GM12878 (cell line): ENCODE data around the gene ZNF154. TPM values are rescaled to one million over a fixed set of nuclear protein-coding genes. Genes with fewer than 3 reads are reported as not detected.
A peak's percentile ranks its signal among the peaks of the same experiment; 100 is the strongest.

Experiments used
- ATAC-seq: fragments of 200-7000 bp; cut with Tn5 transposase; 3 replicates; pipeline ENCODE4 v1.9.1; 2020; ENCODE audit warnings: mild to moderate bottlenecking, moderate library complexity
- BruUV-seq: library from RNA; stranded (reverse); fragments of 400-500 nt; replicated peaks from 2 replicates; lab custom pipeline; 2021; lab: Mats Ljungman, UMichigan
- CTCF ChIA-PET: fragments of 300-600 bp; sonication (Branson Sonifier 250); formaldehyde crosslinking; extraction: SDS; loops from one replicate; lab custom pipeline; 2021; ENCODE audit warnings: inconsistent platforms; lab: Yijun Ruan, JAX
- POLR2A ChIA-PET: fragments of 350-600 bp; formaldehyde crosslinking; extraction: SDS; loops from one replicate; lab custom pipeline; 2021; ENCODE audit warnings: inconsistent platforms; lab: Charles Lee
- RAD21 ChIA-PET: fragments of 300-600 bp; sonication (Branson Sonifier 250); formaldehyde crosslinking; loops from one replicate; lab custom pipeline; 2023; ENCODE audit warnings: antibody characterized with exemption; ENCODE audit not compliant: unreplicated experiment; lab: Charles Lee
- SMC1A ChIA-PET: fragments of 300-600 bp; sonication (Branson Sonifier 250); formaldehyde crosslinking; loops from one replicate; lab custom pipeline; 2023; ENCODE audit not compliant: unreplicated experiment, uncharacterized antibody; lab: Charles Lee
- DNase-seq: peaks from one replicate; pipeline ENCODE4 v3.0.0-alpha.2; 2011; ENCODE audit warnings: low read depth, low spot score
- FAIRE-seq: peaks from 3 replicates; lab custom pipeline; 2011; peaks lifted over from hg19 to GRCh38; lab: Jason Lieb, UNC
- H2AFZ ChIP-seq: 2 replicates; pipeline ENCODE4 v1.6.0; 2011; ENCODE audit warnings: low read depth, low read length, control low read depth; ENCODE audit not compliant: control insufficient read depth
- H3K27ac ChIP-seq: 2 replicates; pipeline ENCODE4 v1.5.1; 2011; ENCODE audit warnings: control low read depth; ENCODE audit not compliant: control insufficient read depth, insufficient read depth
- H3K27me3 ChIP-seq, 2 experiments: replicated peaks in 1 of 2; 2 replicates each; pipeline versions ENCODE4 v1.6.0 to v1.6.1; 2011; ENCODE audit warnings: low read length in 1 of 2; ENCODE audit not compliant: control insufficient read depth in 2 of 2, insufficient read depth in 2 of 2
- H3K36me3 ChIP-seq, 2 experiments: 2 replicates each; pipeline ENCODE4 v1.5.1; 2011; ENCODE audit warnings: low read length in 1 of 2; ENCODE audit not compliant: control insufficient read depth in 2 of 2, insufficient read depth in 2 of 2
- H3K4me1 ChIP-seq: 2 replicates; pipeline ENCODE4 v1.6.1; 2011; ENCODE audit warnings: mild to moderate bottlenecking, low read length, moderate library complexity, mixed read lengths; ENCODE audit not compliant: control insufficient read depth, insufficient read depth
- H3K4me2 ChIP-seq: 2 replicates; pipeline ENCODE4 v1.6.0; 2011; ENCODE audit warnings: control low read depth; ENCODE audit not compliant: control insufficient read depth, insufficient read depth
- H3K4me3 ChIP-seq: fragments of 200-600 bp; sonication (generic); 2 replicates; pipeline ENCODE4 v1.5.1; 2016
- H3K79me2 ChIP-seq: 2 replicates; pipeline ENCODE4 v1.6.0; 2011; ENCODE audit warnings: low read length; ENCODE audit not compliant: control insufficient read depth, insufficient read depth
- H3K9ac ChIP-seq: 2 replicates; pipeline ENCODE4 v1.8.0; 2011; ENCODE audit warnings: low read length, control low read depth, mixed read lengths; ENCODE audit not compliant: control insufficient read depth, insufficient read depth
- H3K9me3 ChIP-seq: replicated peaks from 3 replicates; pipeline ENCODE4 v1.5.1; 2011; ENCODE audit warnings: mild to moderate bottlenecking, low read length; ENCODE audit not compliant: control insufficient read depth, insufficient read depth
- H4K20me1 ChIP-seq: 2 replicates; pipeline ENCODE4 v1.6.0; 2011; ENCODE audit not compliant: control insufficient read depth, insufficient read depth
- EZH2 ChIP-seq: IDR thresholded peaks from 2 replicates; pipeline ENCODE4 v1.6.1; 2012; ENCODE audit warnings: low read depth, mild to moderate bottlenecking, control low read depth, inconsistent platforms, low read length, borderline replicate concordance; ENCODE audit not compliant: control insufficient read depth
- KLF5 ChIP-seq: fragments of 450-650 bp; IDR thresholded peaks from 2 replicates; pipeline ENCODE4 v1.6.1; 2014; ENCODE audit warnings: mild to moderate bottlenecking; ENCODE audit not compliant: partially characterized antibody
- MYB ChIP-seq: fragments of 150-350 bp; IDR thresholded peaks from 2 replicates; pipeline ENCODE4 v1.6.1; 2014; ENCODE audit warnings: mild to moderate bottlenecking, low read depth, low read length, borderline replicate concordance
- RCOR1 ChIP-seq: conservative IDR thresholded peaks from 2 replicates; pipeline ENCODE4 v1.6.1; 2012; ENCODE audit warnings: low read depth, low read length, improper control_type of control experiment
- RUNX3 ChIP-seq: IDR thresholded peaks from 2 replicates; pipeline ENCODE4 v1.6.1; 2012; ENCODE audit warnings: low read length, inconsistent platforms
- WGBS: methylation state at CpG from one replicate; pipeline ENCODE4 v1.1.6; 2016; ENCODE audit warnings: low lambda C conversion rate; ENCODE audit not compliant: insufficient replicate concordance, insufficient coverage; ENCODE audit errors: missing lambda C conversion rate; 5-methylcytosine and 5-hydroxymethylcytosine counted together
- in situ Hi-C: fragments of 300-500 bp; cut with MboI; formaldehyde crosslinking; loops from 9 replicates; pipeline ENCODE4 v1.14.3; 2018; ENCODE audit warnings: mixed read lengths
- intact Hi-C: fragments of 100-400 bp; cut with micrococcal nuclease; formaldehyde crosslinking; loops from one replicate; pipeline ENCODE4 v1.14.2; 2022; ENCODE audit not compliant: unreplicated experiment
- polyA plus RNA-seq, 11 experiments: library from polyadenylated mRNA; depleted of rRNA in 4 of 11; unstranded in 6 of 11; stranded (reverse) in 5 of 11; fragments of >200 nt; fragmentation: Nextera tagmentation in 4 of 11; fragmentation: Illumina TruSeq in 1 of 11; extraction: Ambion mirVana in 4 of 11; extraction: Trizol in 1 of 11; gene quantifications; 1 replicate in 1 of 11; 2 replicates in 10 of 11; pipeline versions ENCODE4 v1.2.1 to v1.2.3, GENCODE V29; 2011 to 2016; ENCODE audit warnings: inconsistent platforms in 2 of 11, missing spikeins in 2 of 11, low read depth in 1 of 11
- total RNA-seq, 4 experiments: library from RNA; depleted of rRNA in 3 of 4; stranded (reverse); fragments of >200 nt in 3 of 4; fragmentation: Illumina TruSeq in 1 of 4; extraction: Trizol in 1 of 4; gene quantifications; 2 replicates each; pipeline versions ENCODE4 v1.2.1 to v1.2.3, GENCODE V29; 2013 to 2021
- TF ChIP-seq, protein P1 (sequence below): fragments of 450-650 bp; IDR thresholded peaks from 2 replicates; pipeline ENCODE4 v1.6.1; 2016; ENCODE audit warnings: mild to moderate bottlenecking, moderate library complexity, borderline replicate concordance
- TF ChIP-seq, protein P2 (sequence below): fragments of 450-650 bp; formaldehyde crosslinking; IDR thresholded peaks from 2 replicates; pipeline ENCODE4 v1.4.0; 2022; ENCODE audit warnings: mild to moderate bottlenecking, moderate library complexity

The ZNF154 gene
- total and polyA plus RNA-seq, 10 of the 15 experiments (the other 5 are each of a cell fraction or from before 2014, with no cell fraction given): 0.22 to 1.9 (median 1.1) TPM

DNA sequence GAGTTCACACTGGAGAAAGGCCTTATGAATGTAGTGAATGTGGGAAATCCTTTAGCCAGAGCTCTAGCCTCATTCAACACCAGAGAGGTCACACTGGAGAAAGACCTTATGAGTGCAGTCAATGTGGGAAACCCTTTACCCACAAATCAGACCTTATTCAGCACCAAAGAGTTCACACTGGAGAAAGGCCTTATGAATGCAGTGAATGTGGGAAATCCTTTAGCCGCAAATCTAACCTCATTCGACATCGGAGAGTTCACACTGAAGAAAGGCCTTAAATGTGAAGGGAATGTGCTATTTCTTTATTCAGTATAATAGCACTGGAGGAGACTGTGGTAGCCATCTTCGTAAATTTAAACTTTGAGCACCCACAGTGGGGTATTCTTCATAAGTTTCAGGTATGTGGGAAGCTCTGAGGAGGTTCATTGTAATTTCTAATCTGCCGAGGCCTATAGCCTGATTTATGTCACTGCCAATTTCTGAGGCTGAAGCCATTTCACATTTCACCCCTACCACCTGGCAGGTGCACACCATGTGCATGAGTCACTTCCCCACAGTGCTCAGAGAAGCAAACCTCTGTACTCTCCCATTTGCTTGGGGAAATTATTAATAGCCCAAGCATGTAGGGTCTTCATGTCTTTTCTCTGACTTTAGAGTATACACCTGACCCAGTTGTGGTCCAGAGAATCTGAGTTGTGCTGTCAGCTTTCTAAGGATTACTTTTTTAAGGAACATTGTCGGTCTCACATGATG, 20.8 kb downstream of the ZNF154 start:
- ChIA-PET RAD21 (no interaction called here), POLR2A (no interaction called here), CTCF (no interaction called here), SMC1A (no interaction called here)
- no peak overlapping the region for H3K27ac ChIP-seq
- TF ChIP-seq MYB (no peak), RUNX3 (no peak), EZH2 (no peak), KLF5 (peak; percentile 59), RCOR1 (no peak)
- TF ChIP-seq, protein P1, sequence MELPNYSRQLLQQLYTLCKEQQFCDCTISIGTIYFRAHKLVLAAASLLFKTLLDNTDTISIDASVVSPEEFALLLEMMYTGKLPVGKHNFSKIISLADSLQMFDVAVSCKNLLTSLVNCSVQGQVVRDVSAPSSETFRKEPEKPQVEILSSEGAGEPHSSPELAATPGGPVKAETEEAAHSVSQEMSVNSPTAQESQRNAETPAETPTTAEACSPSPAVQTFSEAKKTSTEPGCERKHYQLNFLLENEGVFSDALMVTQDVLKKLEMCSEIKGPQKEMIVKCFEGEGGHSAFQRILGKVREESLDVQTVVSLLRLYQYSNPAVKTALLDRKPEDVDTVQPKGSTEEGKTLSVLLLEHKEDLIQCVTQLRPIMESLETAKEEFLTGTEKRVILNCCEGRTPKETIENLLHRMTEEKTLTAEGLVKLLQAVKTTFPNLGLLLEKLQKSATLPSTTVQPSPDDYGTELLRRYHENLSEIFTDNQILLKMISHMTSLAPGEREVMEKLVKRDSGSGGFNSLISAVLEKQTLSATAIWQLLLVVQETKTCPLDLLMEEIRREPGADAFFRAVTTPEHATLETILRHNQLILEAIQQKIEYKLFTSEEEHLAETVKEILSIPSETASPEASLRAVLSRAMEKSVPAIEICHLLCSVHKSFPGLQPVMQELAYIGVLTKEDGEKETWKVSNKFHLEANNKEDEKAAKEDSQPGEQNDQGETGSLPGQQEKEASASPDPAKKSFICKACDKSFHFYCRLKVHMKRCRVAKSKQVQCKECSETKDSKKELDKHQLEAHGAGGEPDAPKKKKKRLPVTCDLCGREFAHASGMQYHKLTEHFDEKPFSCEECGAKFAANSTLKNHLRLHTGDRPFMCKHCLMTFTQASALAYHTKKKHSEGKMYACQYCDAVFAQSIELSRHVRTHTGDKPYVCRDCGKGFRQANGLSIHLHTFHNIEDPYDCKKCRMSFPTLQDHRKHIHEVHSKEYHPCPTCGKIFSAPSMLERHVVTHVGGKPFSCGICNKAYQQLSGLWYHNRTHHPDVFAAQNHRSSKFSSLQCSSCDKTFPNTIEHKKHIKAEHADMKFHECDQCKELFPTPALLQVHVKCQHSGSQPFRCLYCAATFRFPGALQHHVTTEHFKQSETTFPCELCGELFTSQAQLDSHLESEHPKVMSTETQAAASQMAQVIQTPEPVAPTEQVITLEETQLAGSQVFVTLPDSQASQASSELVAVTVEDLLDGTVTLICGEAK: no peak
- TF ChIP-seq, protein P2, sequence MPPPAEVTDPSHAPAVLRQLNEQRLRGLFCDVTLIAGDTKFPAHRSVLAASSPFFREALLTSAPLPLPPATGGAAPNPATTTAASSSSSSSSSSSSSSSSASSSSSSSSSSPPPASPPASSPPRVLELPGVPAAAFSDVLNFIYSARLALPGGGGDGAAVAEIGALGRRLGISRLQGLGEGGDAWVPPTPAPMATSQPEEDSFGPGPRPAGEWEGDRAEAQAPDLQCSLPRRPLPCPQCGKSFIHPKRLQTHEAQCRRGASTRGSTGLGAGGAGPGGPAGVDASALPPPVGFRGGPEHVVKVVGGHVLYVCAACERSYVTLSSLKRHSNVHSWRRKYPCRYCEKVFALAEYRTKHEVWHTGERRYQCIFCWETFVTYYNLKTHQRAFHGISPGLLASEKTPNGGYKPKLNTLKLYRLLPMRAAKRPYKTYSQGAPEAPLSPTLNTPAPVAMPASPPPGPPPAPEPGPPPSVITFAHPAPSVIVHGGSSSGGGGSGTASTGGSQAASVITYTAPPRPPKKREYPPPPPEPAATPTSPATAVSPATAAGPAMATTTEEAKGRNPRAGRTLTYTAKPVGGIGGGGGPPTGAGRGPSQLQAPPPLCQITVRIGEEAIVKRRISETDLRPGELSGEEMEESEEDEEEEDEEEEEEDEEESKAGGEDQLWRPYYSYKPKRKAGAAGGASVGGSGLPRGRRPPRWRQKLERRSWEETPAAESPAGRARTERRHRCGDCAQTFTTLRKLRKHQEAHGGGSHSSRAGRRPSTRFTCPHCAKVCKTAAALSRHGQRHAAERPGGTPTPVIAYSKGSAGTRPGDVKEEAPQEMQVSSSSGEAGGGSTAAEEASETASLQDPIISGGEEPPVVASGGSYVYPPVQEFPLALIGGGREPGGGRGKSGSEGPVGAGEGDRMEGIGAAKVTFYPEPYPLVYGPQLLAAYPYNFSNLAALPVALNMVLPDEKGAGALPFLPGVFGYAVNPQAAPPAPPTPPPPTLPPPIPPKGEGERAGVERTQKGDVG (CRISPR knock-in tag): no peak
- H3K4me3 ChIP-seq: no peak overlapping the region
- no TSS peak for BruUV-seq
- no peak for ATAC-seq
- WGBS: 86% methylated on average over 6 of the region's 6 CpGs
- peaks cover 8% of the 10 kb centered on the region for H3K79me2 ChIP-seq
- no peaks in the 10 kb centered on the region for H3K4me1 ChIP-seq
- no peaks in the 10 kb centered on the region for H3K27me3 ChIP-seq
- in situ Hi-C loops: no loop called here
- peaks cover 9 to 22% of the 10 kb centered on the region in 2 experiments for H3K36me3 ChIP-seq
- peaks cover 60% of the 10 kb centered on the region for H3K9me3 ChIP-seq
- DNase-seq: no peak
- intact Hi-C loops: no loop called here
- H4K20me1 ChIP-seq: no peaks in the 10 kb centered on the region
- no peak overlapping the region for H3K9ac ChIP-seq
- no peak for FAIRE-seq
- no peak overlapping the region for H3K4me2 ChIP-seq
- H2AFZ ChIP-seq: no peak overlapping the region
